OCI-LY7 (cell line): Measurements from ENCODE around the gene SRRM5. TPM values are rescaled to one million over a fixed set of nuclear protein-coding genes. Genes with fewer than 3 reads are reported as not detected.

ENCODE experiments used
- BruUV-seq: library from RNA; stranded (reverse); fragments of 400-500 nt; replicated peaks from 2 replicates; lab custom pipeline; 2021; lab: Mats Ljungman, UMichigan
- CTCF ChIA-PET: fragments of 300-600 bp; sonication (Branson Sonifier 250); formaldehyde crosslinking; loops from one replicate; lab custom pipeline; 2022; ENCODE audit warnings: antibody characterized with exemption; ENCODE audit not compliant: unreplicated experiment; lab: Charles Lee
- POLR2A ChIA-PET: fragments of 300-600 bp; sonication (Branson Sonifier 250); formaldehyde crosslinking; loops from one replicate; lab custom pipeline; 2022; ENCODE audit warnings: antibody characterized with exemption; lab: Charles Lee
- DNase-seq: peaks from one replicate; pipeline ENCODE4 v3.0.0-alpha.2; 2015; ENCODE audit warnings: low spot score
- H2AFZ ChIP-seq: fragments of 200-600 bp; sonication (generic), shearing (Covaris generic); 2 replicates; pipeline ENCODE4 v1.6.1; 2014; ENCODE audit warnings: mild to moderate bottlenecking, antibody characterized with exemption, low read length, moderate library complexity
- H3K27ac ChIP-seq: fragments of 200-600 bp; sonication (generic); 2 replicates; pipeline ENCODE4 v1.5.1; 2014; ENCODE audit warnings: mixed run types, low read depth, mild to moderate bottlenecking, moderate library complexity, low read length, inconsistent platforms; ENCODE audit not compliant: poor library complexity, severe bottlenecking
- H3K36me3 ChIP-seq: fragments of 200-600 bp; sonication (generic); 2 replicates; pipeline ENCODE4 v1.6.1; 2014; ENCODE audit warnings: mild to moderate bottlenecking, antibody characterized with exemption, low read length, moderate library complexity, mixed read lengths; ENCODE audit not compliant: insufficient read depth
- H3K4me1 ChIP-seq: fragments of 200-600 bp; sonication (generic); 2 replicates; pipeline ENCODE4 v1.5.1; 2014; ENCODE audit warnings: mild to moderate bottlenecking, low read length; ENCODE audit not compliant: insufficient read depth, poor library complexity, severe bottlenecking
- H3K4me2 ChIP-seq: fragments of 200-600 bp; sonication (generic); 2 replicates; pipeline ENCODE4 v1.6.1; 2014; ENCODE audit warnings: mild to moderate bottlenecking, low read length
- H3K4me3 ChIP-seq: fragments of 200-600 bp; sonication (generic); 2 replicates; pipeline ENCODE4 v1.5.1; 2014; ENCODE audit warnings: mild to moderate bottlenecking, low read depth, low read length; ENCODE audit not compliant: poor library complexity, severe bottlenecking
- H3K79me2 ChIP-seq: fragments of 200-600 bp; sonication (generic); 2 replicates; pipeline ENCODE4 v1.6.1; 2016; ENCODE audit warnings: low read depth, mild to moderate bottlenecking, low read length, moderate library complexity, mixed read lengths; ENCODE audit not compliant: insufficient read depth
- H3K9me2 ChIP-seq: fragments of 200-600 bp; sonication (generic); 2 replicates; pipeline ENCODE4 v1.6.1; 2016; ENCODE audit warnings: mild to moderate bottlenecking, low read length, mixed read lengths; ENCODE audit not compliant: insufficient read depth
- H3K9me3 ChIP-seq: fragments of 200-600 bp; sonication (generic); 2 replicates; pipeline ENCODE4 v1.6.1; 2014; ENCODE audit warnings: mild to moderate bottlenecking, mixed run types, low read length, mixed read lengths
- H4K20me1 ChIP-seq: fragments of 200-600 bp; sonication (generic); 2 replicates; pipeline ENCODE4 v1.6.1; 2014; ENCODE audit warnings: mild to moderate bottlenecking, antibody characterized with exemption, low read length, moderate library complexity, mixed read lengths; ENCODE audit not compliant: insufficient read depth
- EZH2phosphoT487 ChIP-seq: fragments of 200-600 bp; sonication (generic); IDR thresholded peaks from 2 replicates; pipeline ENCODE4 v1.6.1; 2018; ENCODE audit warnings: low read depth, borderline replicate concordance, mild to moderate bottlenecking, mixed run types, antibody characterized with exemption, low read length, moderate library complexity, mixed read lengths
- intact Hi-C: fragments of 100-400 bp; cut with micrococcal nuclease; formaldehyde crosslinking; loops from one replicate; pipeline ENCODE4 v1.10.0; 2022; ENCODE audit not compliant: unreplicated experiment
- total RNA-seq, 2 experiments: library from RNA; depleted of rRNA in 1 of 2; stranded (reverse); fragments of >200 nt in 1 of 2; shearing (Covaris generic) in 1 of 2; gene quantifications; 2 replicates each; pipeline ENCODE4 v1.2.3, GENCODE V29; 2014 to 2022
- TF ChIP-seq, protein P1 (sequence below): fragments of 200-600 bp; sonication (generic); conservative IDR thresholded peaks from 2 replicates; pipeline ENCODE4 v1.5.1; 2014; ENCODE audit warnings: mild to moderate bottlenecking, antibody characterized with exemption, low read length, moderate library complexity, mixed read lengths

Gene SRRM5
- total RNA-seq, 2 experiments from 2014 or later = 0.61 to 0.73 TPM

DNA sequence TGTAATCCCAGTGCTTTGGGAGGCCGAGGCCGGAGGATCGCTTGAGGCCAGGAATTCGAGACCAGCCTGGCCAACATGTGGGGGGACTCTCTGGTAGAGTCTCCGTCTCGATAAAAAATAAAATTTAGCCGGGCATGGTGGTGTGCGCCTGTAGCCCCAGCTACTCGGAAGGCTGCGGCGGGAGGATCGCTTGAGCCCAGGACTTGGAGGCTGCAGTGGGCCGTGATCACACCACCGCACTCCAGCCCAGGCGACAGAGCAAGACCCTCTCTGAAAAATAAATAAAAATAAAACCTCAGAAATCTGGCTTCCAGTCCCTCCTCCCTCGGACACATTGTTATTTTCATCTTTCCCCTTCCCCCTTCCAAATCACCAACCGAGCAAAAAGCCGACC is 16.3 kb upstream of the SRRM5 start:
- no peak for DNase-seq
- Histone ChIP-seq H3K4me2 (peak overlapping the region; percentile 79), H3K9me2 (no peaks in the 10 kb centered on the region), H3K27ac (peak overlapping the region; percentile 21), H2AFZ (peak overlapping the region; percentile 29; the same call in 1 of the 2 replicates), H3K4me3 (peak overlapping the region; percentile 86), H3K9me3 (no peaks in the 10 kb centered on the region), H3K36me3 (peaks cover 31% of the 10 kb centered on the region), H3K4me1 (peaks cover 13% of the 10 kb centered on the region), H3K79me2 (peaks cover 33% of the 10 kb centered on the region), H4K20me1 (no peaks in the 10 kb centered on the region; the same call in 1 of the 2 replicates)
- TF ChIP-seq EZH2phosphoT487 = no peak
- TF ChIP-seq, protein P1, sequence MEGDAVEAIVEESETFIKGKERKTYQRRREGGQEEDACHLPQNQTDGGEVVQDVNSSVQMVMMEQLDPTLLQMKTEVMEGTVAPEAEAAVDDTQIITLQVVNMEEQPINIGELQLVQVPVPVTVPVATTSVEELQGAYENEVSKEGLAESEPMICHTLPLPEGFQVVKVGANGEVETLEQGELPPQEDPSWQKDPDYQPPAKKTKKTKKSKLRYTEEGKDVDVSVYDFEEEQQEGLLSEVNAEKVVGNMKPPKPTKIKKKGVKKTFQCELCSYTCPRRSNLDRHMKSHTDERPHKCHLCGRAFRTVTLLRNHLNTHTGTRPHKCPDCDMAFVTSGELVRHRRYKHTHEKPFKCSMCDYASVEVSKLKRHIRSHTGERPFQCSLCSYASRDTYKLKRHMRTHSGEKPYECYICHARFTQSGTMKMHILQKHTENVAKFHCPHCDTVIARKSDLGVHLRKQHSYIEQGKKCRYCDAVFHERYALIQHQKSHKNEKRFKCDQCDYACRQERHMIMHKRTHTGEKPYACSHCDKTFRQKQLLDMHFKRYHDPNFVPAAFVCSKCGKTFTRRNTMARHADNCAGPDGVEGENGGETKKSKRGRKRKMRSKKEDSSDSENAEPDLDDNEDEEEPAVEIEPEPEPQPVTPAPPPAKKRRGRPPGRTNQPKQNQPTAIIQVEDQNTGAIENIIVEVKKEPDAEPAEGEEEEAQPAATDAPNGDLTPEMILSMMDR = no peak
- BruUV-seq = no TSS peak
- ChIA-PET CTCF (interaction anchor here (1.1 kb wide), 1 partner anchor 72 kb away, joined by 3 read pairs; no protein-coding TSS in a partner anchor), POLR2A (interaction anchor here (2.2 kb wide), 1 partner anchor 21 kb away, joined by 8 read pairs; the partner anchor contains the start of gene XRCC1)
- intact Hi-C loops = loop anchor here (10.0 kb wide), 2 partner anchors 61 to 151 kb away; partner anchors contain the start of gene ZNF575

DNA sequence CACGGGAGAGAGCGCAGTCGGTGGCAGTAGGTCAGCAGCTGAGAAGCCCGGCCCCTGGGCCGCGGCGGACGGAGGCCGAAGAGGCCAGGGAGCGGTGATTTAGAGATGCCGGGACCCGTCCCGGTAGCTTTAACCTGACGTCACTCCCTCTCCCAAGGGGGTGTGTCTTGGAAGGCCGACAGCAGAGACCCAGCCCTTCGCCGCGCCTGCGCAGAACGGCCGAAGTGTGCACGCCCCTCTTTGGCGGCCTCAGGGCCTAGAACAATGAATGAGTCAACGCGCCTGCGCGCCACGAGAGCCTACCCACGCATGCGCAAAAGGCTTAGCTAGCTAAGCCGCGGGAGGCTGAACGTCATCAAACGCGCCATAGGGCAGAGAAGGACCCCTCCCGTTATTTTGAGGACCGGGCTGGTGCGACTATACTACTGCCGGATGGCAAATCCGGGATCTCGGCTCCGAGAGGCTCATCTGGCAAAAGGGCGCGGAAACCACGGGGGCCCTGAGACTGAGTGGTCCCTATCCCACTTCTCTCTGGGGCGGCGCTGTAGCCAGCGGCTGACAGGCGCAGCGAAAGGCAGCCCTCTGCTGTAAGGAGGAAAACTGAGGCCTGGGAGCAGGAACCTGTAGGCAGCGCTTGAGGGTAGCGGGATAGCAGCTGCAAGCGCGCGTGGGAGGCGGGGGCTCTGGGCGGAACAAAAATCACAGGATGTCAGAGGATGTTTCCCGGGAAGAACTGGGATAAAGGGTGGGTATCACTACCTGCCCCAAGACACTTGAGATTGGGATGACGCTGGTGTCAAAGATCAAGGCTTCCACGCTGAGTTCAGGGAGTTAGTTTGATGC is 15.7 kb upstream of the SRRM5 start, which contains the start of the genes IRGQ and ZNF576:
IRGQ (minus strand) TSS at position 136 of the 843 bp plus-strand sequence. CDS start 796 bp downstream, outside the sequence.
ZNF576 (plus strand) TSS at position 597 of the 843 bp plus-strand sequence. CDS start 514 bp downstream, outside the sequence.
- Histone ChIP-seq H3K36me3 (peaks cover 37% of the 10 kb centered on the region), H3K4me3 (peak within 1 kb of the TSS; percentile 86), H3K27ac (peak within 1 kb of the TSS; percentile 77), H3K4me1 (peaks cover 13% of the 10 kb centered on the region), H3K9me3 (no peaks in the 10 kb centered on the region), H3K79me2 (peaks cover 33% of the 10 kb centered on the region), H2AFZ (peak within 1 kb of the TSS; percentile 56), H3K4me2 (peak within 1 kb of the TSS; percentile 94), H4K20me1 (no peaks in the 10 kb centered on the region; the same call in 1 of the 2 replicates), H3K9me2 (no peaks in the 10 kb centered on the region)
- peak; percentile 100 for DNase-seq
- no TSS peak for BruUV-seq
- TF ChIP-seq EZH2phosphoT487 = no peak
- TF ChIP-seq, protein P1 = peak; percentile 46; the same call in 1 of the 2 replicates
- ChIA-PET POLR2A (interaction anchor here (0.5 to 2.2 kb wide), 2 partner anchors 21 to 22 kb away, joined by 8 to 9 read pairs; partner anchors contain the start of gene XRCC1), CTCF (no interaction called here)
- intact Hi-C loops = loop anchor here (1.0 to 10.0 kb wide), 4 partner anchors 21 to 189 kb away; partner anchors contain the start of genes PINLYP, XRCC1 and ZNF575
